ENCODE results near the gene XKR7.

Gene XKR7

DNA sequence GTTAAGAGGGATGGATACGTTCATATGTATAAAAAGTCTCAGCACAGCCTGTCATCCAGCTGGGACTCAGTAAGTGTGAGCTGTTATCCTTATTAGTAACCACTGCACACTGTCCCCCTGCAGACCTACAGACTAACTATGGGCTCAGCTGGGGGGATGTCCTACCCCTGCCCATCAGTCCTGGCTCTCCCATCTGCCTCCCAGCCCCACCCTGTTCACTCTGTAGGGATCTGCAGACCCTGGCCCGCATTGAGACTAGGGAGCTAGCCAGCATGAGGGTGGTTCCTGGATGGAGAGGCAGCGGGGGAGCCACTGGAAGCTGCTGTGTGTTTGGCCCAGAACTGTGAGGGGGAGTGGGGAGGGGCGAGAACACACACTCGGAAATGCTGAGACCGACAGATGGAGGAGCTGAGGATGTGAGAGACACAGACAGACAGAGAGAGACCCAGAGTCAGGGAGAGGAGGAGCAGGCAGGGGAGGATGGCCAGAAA is 17.1 kb downstream of the XKR7 start:
- DNase-seq: no peak

DNA sequence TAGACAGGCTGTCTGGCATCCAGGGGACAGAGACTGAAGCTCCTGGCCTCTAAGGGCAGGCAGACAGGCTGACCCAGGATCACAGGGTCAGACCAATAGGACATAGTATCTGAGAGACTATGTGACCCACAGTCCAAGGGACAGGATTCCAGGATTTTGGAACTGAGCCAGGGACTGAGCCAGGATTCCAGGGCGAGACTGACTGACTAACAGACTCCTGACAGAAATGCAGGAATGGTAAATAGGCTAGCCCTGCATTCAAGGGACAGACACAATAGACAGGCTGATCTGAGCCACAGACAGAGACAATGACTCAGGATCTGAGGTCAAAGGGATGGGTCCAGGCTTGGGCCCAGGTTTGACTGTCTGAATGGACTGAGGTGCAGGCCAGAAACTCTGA is 19.8 kb downstream of the XKR7 start:
- no peak for DNase-seq

DNA sequence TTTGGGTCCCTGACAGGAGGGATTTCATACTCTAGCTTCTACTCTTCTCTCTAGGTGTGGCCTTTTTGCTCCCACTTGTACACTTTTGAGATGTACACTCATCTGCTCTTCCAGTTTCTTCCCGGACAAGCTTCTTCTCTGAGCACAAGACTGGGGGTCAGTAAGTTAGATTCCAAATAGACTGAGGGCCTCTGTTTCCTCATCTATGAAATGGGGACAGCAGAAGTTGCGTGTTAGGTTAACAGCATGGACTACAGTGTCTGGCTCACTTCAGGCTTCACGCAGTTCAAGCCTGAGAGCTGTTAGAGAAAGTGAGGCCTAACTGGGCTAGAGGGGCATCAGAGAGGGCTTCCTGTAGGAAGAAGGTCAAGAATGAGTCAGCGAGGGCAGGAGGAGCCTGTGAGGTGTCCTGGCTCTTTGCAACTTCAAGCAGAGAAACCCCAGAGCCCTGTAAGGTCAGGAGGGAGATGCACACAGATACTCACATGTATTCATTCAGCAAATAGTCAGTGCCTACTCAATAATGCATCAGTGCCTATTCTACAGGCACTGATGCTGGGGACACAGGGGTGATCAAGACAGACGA is 20.6 kb downstream of the XKR7 start:
- no peak for DNase-seq

DNA sequence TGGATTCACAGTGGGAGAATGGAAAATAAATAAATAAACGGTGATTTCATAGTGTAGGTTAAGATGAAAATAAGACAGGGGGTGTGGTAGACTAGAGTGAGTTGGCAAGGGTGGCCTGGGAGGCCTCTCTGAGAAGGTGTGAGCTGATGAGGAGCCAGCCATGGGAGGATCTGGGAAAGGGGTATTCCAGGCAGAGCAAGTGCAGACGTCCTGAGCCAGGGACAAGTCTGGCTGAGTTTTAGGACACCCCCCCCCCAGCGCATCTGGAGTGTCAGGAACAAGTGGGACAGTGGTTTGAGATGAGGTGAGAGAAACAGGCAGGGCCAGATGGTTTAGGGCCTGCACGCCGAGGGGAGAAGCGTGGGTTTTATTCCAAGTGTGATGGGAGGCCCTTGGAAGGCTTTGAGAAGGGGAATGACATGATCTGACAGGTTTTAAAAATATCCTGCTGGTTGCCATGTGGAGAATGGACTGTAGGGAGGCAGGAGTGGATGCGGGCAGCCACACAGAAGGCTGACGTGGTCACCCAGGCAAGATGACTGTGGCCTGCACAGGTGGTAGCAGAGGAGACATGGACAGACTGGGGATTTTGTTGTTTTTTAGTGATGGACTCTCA is 21.2 kb downstream of the XKR7 start:
- DNase-seq: no peak

DNA sequence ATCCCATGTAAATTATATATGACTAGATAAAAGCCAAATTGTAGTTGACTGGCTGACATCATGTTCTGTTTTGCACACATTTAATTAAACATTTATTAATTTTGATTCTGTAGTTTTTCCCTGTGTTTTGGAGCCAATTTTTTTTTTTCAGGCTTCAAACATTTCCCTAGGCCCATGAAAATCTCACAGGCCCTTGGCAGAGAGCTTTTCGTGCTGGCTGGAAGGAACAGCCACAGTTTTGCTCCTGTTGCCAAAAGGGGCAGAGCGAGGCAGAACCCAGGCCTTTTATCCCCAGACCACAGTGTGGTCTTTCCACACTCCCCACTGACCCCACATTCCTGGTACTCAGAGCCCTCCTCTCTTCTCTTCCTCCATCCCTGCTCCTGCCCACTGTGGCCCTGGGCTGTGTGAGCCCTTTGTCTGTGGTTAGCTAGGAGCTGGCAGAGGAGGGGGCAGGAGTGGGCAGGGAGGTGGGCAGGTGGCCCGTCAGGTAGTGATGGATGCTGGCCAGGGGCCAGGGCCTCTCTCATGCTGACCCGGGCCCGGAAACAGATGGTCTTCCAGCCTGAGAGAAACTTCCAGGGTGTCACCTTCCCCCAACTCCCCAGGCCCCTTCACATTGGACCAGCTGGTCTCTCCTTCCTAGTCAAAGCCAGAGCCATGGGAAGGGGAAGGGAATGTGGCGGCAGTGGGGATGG is 22.8 kb downstream of the XKR7 start:
- no peak for DNase-seq

DNA sequence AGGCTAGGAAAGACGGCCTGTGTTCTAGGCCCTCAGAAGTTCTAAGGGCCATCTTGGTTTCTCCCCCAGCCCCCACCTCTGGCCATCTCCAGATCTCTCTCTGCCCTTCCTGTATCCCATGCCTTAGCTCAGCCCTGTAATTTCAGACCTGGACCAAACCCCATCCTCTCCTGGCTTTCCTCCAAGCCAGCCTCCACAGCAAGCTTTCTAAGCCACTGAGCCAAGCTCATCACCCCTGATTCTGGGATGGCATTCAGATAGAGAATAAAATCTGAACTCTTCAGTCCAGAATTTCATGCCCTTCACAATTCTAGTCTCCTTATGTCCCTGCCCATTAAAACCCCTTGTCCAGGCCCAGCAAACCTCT is 23.4 kb downstream of the XKR7 start:
- DNase-seq: no peak

DNA sequence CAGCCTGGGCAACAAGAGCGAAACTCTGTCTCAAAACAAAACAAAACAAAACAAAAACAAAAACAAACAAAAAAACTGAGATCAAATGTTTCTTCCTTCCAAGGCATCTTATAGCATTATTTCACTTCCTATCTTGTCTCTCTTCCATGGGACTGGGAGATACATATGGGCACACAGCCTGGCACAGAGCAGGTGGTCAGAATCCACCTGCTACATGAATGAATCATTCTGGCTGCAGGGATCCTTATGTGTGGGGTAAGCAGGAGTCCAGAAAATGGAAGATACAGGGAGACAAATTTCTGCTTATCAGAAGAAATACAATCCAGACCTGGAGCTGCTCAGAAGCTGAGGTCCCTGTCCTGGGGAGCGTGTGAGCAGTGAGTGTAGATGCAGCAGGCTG is 24.1 kb downstream of the XKR7 start:
- DNase-seq: no peak

DNA sequence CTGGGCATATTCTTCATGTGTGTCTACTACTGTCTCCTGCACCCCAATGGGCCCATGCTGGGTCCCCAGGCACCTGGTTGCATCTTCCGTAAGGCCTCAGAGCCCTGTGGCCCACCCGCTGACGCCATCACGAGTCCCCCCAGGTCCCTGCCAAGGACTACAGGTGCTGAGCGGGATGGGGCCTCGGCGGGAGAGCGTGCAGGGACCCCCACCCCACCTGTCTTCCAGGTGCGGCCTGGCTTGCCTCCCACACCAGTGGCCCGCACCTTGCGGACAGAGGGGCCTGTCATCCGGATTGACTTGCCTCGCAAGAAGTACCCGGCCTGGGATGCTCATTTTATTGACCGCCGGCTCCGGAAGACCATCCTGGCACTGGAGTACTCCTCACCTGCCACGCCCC is 29.0 kb downstream of the XKR7 start:
- no peak for DNase-seq

DNA sequence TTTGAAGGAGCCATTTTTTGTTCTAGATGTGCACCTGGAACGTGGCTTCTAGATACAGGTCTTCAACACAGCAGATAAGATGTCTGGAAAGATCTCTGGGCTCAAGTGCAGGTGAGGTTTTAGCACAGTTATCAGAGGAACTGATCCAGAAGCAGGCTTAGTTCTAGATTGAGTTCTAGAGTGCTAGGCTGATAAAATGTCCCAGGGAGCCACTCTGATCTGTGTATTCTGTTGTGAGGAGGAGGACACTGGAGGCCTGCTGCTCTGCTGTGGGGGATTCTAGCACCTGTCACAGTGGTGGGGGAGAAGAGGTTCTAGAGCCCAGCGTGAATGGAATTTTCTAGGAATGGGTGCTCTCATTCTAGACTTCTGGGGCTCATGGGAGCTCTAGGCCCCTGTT is 30.3 kb downstream of the XKR7 start:
- no peak for DNase-seq

DNA sequence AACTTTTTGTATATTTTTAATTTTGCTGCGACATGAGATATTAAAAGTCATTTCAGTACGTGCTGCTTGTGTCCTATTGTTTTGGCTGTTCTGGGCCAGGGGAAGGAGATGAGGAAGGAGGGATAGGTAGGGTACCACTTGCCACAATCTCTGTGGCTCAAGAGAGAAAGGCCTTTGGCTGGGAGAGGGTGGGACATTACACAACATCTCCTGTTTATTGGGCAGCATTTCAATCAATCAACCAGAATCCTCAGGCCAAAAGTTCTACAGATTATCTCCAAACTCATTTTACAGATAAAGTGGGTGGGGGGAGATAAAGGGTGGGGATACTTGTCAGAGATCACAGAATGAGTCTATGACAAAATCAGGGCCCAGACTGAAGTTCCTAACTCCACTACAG is 35.4 kb downstream of the XKR7 start:
- no peak for DNase-seq

DNA sequence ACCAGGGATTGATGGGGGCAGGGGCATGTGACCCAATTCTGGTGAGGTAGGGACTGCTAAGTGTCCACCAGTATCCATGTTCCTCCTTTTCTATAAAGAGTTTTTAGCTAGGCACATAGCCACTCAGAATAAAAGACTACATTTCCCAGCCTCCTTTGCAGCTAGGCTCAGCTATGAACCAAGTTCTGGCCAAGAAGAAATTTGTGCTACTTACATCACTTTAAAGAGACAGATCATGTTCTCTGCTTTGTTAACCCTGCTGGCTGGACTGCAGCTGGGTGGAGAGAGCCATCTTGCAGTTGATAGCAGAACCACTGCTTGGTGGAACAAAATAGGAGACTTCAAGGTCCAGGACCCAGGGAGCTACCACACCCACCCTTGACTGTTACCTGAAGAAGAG is 37.0 kb downstream of the XKR7 start:
- no peak for DNase-seq

DNA sequence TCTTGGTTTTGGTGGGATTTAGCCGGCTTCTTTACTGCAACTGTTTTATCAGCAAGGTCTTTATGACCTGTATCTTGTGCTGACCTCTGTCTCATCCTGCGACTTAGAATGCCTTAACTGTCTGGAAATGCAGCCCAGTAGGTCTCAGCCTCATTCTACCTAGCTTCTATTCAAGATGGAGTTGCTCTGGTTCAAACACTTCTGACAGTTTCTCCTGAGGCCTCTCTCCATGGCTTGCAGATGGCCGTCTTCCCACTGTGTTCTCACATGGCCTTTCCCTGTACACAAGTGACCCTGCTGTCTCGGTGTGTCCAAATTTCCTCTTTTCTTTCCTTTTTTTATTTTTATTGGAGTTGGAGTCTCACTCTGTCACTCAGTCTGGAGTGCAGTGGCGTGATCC is 38.1 kb downstream of the XKR7 start:
- no peak for DNase-seq

DNA sequence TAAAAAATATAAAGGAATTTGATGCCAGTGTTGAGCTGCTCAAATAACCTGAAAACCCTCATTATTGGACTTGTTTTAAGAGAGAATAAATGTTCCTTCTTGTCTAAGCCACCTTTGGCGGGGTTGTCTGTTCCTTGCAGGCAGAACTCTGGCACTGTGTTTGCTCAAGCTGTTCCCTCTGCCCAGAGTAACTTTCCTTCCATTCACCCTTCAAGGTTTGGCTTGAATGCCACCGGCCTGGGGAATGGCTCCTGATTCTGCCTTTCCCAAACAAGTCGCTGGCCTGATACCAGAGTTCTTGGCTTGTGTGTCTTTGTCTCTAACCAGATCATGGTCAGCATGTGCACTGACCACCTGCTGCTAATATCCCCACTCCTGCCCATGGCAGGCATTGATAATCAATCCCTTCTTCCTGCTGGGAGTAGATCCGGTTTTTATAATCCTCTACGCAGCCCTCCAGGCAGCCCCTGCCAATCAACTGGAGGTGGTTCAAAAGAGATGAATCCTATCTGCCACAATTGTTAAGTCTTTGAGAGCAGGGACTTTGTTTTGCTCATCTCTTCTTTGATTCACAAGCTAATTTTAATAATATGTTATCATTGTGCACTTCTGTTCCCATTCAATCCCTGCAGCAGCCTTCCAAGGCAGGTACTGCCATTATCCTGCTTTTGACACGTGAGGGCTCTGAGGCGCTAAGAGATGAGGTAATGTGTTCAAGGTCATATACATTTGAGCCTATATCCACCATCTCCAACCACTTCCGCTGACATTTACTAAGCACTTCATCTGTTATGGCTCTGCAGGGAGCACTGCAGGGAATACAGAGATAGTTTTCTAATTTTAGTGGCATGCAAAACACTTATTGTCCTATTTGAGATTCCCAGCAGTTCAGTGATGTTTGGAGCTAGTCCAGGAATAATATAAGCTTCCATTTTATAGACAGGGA is 39.2 kb downstream of the XKR7 start:
- DNase-seq: no peak

DNA sequence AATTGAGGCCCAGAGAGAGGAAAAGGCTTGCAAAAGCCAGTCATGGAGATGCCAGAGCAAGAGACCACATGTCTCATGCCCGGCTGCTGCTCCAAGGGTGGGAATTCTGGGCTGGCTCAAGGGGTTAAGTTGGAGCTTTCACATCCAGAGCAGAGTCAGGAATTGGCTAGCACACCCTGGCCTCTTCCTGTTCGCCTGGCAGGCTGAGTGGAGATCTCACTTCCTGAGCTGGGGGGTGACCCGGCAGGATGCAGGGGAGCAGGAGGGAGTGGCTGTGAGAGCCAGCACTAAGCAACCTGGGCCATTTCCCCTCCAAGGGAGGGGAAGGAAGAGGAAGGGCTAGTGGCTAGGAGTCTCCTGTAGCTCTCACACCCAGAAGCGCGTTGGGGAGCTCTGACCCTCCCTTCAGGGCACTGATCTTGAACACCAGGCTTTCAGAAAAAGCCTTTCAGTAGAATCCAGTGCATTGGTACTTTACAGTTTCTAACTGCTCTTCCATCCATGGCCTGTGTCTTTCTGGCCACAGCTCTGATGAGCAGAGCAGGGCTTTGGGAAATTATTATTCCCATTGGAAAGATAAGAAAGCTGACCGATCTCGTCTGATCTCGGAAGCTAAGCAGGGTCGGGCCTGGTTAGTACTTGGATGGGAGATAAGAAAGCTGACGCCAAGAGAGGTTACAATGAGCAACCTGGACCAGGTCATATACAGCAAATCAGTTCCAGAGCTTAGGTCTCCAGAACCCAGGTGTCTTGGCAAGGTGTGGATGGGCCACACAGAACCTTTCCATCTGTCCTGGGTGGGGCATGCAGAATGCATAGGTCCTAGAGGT is 40.1 kb downstream of the XKR7 start:
- DNase-seq: no peak

DNA sequence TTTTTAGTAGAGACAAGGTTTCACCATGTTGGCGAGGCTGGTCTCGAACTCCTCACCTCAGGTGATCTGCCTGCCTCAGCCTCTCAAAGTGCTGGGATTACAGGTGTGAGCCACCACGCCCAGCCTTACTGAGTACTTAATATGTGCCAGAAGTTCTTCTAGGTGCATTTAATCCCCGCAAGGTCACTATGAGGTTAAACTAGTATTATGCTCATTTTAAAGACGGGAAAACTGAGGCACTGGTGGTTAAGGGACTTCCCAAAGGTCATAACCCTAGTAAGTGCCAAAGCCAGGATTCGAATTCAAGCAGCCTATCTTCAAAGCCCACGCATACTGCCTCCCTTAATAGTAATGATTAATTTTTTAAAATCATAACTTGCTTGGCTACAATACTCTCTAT is 41.6 kb downstream of the XKR7 start:
- no peak for DNase-seq

DNA sequence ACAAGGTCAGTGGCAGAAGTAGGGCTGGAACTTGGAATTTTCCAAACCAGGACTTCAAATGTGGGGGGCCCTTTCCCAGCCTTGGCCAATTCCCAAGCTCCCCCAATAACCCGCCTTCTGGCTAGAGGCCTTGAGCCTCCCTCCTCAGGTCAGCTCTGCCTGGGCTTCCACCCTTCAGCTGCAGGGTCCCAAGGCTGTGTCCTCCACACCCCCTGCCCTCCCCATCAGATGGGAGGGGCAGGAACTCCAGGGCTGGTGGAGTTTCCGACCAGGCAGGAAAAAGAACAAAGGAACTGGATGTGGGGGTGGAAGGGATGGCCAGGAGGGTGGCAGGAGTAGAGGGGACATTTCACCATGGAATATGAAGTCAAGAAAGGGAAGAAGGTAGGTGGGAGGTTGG is 42.1 kb downstream of the XKR7 start, which contains the start of gene CCM2L:
CCM2L (plus strand) TSS at position 338 of the 400 bp plus-strand sequence; CDS start at position 355, 17 bp downstream.
- DNase-seq: no peak

DNA sequence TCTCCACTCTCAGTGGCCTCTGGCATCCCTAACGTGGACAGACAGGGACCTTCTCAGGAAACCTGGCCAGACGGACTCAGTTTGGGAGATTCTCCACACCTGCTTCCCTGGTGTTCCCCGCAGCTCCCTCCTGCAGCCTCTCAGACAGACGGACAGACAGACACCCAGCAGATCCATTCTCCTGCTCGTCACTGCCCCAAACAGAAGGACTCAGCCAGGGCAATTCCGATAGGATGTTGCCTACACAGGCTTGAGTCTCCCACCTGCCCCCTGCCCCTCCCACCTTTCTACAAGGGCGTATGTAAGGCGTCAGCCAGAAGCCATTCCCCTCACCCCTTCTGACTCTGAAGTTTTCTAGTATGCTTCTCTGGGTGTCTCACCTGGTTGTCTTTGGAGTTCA is 42.7 kb downstream of the XKR7 start:
- no peak for DNase-seq

DNA sequence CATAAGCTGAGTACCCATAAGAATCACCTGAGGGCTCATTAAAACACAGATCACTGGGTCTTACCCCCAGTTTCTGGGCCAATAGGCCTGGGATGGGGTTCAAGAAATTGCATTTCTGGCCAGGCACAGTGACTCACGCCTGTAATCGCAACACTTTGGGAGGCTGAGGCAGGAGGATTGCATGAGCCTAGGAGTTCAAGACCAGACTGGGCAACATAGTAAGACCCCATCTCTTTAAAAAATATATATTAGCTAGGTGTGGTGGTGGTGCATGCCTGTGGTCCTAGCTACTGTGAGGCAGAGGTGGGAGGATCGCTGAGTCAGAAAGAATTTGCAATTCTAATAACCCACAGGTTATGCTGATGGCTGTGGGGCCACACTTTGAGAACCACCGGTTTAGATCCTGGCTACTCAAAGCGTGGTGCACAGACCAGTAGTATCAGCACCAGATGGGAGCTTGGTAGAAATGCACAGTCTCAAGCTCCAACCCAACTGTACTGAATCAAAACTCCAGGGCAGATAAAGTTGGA is 44.3 kb downstream of the XKR7 start:
- DNase-seq: no peak

DNA sequence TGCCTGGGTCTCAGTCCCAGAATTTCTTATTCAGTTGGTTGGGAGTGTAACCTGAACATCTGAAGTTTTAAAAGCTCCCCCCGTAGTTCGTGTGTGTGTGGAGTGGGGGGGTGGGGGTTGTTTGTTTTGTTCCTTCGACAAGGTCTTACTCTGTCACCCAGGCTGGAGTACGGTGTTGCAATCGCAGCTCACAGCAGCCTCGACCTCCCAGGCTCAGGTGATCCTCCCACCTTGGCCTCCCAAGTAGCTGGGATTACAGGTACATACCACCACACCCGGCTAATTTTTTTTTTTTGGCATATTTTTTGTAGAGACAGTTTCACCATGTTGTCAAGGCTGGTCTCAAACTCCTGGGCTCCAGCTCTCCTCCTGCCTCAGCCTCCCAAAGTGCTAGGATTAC is 45.4 kb downstream of the XKR7 start:
- DNase-seq: no peak

DNA sequence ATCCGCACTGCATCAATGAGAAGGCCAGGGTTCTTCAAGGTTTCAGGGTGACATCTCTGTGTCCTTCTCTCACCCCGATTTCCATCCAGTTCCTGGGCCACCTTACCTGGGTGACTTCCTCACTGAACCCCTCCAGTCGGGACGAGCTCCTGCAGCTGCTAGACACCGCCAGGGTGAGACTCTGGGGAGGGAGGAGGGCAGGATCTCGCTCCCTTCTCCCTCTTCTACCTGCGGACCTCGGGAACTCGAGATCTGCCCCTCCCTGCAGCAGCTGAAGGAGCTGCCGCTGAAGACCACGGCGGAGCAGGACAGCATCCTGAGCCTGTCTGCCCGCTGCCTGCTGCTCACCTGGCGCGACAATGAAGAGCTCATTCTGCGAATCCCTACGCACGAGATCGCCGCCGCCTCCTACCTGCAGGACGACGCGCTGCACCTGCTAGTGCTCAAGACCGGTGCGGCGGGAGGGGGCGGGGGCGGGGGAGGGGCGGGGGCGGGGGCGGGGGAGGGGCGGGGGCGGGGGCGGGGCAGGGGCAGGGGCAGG is 49.8 kb downstream of the XKR7 start:
- peak; percentile 90 for DNase-seq

DNA sequence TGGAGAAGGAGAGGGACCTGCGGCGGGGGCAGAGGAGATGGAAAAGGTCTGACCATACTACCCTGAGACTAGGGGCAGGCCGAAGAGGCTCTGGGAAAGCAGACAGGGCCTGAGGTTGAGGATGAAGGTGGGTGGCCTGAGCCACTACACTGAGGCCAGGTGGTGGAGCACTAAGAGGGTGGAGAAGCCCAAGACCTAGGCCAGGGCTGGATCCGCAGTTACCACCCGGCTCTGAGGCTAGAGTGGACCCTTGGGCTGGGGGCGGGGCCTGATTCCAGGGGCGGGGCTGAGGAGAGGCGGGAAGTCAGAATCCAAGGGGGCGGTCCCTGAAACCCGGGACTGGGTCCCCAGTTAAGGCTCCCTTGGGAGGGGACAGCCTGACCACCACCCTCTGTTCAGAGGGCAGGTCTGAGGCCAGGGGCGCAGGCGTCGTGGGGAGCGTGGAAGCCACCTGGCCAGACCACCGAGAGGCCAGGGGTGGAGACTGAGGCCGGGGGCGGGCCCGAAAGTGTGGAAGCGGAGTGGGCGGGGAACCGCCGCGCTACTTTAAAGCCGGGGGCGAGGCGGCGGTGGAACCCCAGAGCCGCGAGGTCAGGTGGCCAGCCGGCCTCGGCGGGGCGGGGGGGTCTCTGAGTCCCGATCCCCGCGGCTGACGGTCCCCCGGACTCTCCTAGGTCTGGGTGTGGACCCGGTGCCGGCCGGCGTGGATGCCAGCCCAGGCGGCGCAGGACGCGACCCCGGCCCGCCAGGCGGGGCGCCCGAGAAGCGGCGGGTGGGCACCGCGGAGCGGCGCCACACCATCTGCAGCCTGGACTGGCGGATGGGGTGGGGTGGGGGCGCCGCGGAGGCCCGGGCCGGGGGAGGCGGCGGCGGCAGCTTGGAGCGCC is 50.6 kb downstream of the XKR7 start:
- peak; percentile 85 for DNase-seq

All from NCI-H1436 (cell line).